HL-60 (cell line): Measurements from ENCODE around the gene GTPBP6.

ENCODE experiments used
- REST ChIP-seq: IDR thresholded peaks from 2 replicates; pipeline ENCODE4 v1.6.1; 2012; ENCODE audit warnings: low read depth; ENCODE audit not compliant: insufficient replicate concordance
- SPI1 ChIP-seq: IDR thresholded peaks from 2 replicates; pipeline ENCODE4 v1.6.1; 2012; ENCODE audit warnings: low read depth, mild to moderate bottlenecking, borderline replicate concordance

- TF ChIP-seq REST (no peak), SPI1 (no peak)
Measured at GRCh38 chrX:275476-275966, 43.1 kb downstream of the GTPBP6 start.
